ENCODE results near the gene MSANTD1.

Gene MSANTD1

GRCh38 chr4:3234171-3235029, 14.6 kb upstream of the MSANTD1 start:
- DNase-seq, result no peak

- no peak for DNase-seq
Observed at GRCh38 chr4:3235030-3235345, 14.0 kb upstream of the MSANTD1 start.

GRCh38 chr4:3235581-3235980, 13.4 kb upstream of the MSANTD1 start:
- no peak for DNase-seq

GRCh38 chr4:3236326-3236878, 12.6 kb upstream of the MSANTD1 start:
- DNase-seq, result no peak

GRCh38 chr4:3237266-3237665, 11.7 kb upstream of the MSANTD1 start:
- DNase-seq, result no peak

- DNase-seq, result no peak
Observed at GRCh38 chr4:3237712-3238560, 11.0 kb upstream of the MSANTD1 start.

GRCh38 chr4:3238721-3239120, 10.2 kb upstream of the MSANTD1 start:
- DNase-seq, result no peak

- DNase-seq, result no peak
Observed at GRCh38 chr4:3239303-3239702, 9.7 kb upstream of the MSANTD1 start.

- DNase-seq, result no peak
Observed at GRCh38 chr4:3239998-3240920, 8.7 kb upstream of the MSANTD1 start.

- no peak for DNase-seq
Observed at GRCh38 chr4:3240936-3241522, 7.9 kb upstream of the MSANTD1 start.

GRCh38 chr4:3241898-3242524, 6.9 kb upstream of the MSANTD1 start:
- DNase-seq, result no peak

GRCh38 chr4:3243136-3243780, 5.7 kb upstream of the MSANTD1 start:
- DNase-seq, result peak; percentile 11

- no peak for DNase-seq
Observed at GRCh38 chr4:3244002-3244401, 5.0 kb upstream of the MSANTD1 start.

- DNase-seq, result no peak
Observed at GRCh38 chr4:3244747-3245146, 4.2 kb upstream of the MSANTD1 start.

GRCh38 chr4:3245676-3246075, 3.3 kb upstream of the MSANTD1 start:
- DNase-seq, result no peak

- DNase-seq, result no peak
Observed at GRCh38 chr4:3246458-3247398, 2.2 kb upstream of the MSANTD1 start.

- DNase-seq, result no peak
Observed at GRCh38 chr4:3247399-3248177, 1.4 kb upstream of the MSANTD1 start.

GRCh38 chr4:3248178-3248480, 830 bp upstream of the MSANTD1 start:
- no peak for DNase-seq

- no peak for DNase-seq
Observed at GRCh38 chr4:3249711-3250437, 915 bp downstream of the MSANTD1 start.
